GOT3 (cell line): ENCODE measurements around the gene FEZF1.

Source experiments
- DNase-seq: peaks from one replicate; lab custom pipeline; 2025; ENCODE audit warnings: mixed read lengths; lab: John Stamatoyannopoulos, UW

The FEZF1 gene

GRCh38 chr7:122268101-122268500 is 36.4 kb downstream of the FEZF1 start:
- no peak for DNase-seq

DNA sequence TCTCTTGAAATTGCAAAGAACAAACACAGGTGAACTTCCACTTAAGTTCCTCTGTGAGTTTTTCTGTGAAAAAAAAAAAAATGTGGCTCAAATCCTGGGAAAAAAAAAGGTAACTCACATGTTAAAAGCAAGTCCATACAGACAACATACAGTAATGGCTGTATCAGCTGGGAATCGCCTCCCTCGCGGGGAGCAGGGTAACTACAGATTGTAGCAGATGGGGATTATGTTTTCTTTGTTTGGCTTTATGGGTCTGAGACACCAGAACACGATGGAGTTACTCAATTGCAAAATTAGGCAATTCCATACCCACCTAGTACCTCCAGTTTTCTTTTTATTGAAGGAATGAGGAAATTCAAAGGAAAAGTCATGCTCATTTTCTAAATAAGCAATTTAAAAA is 42.3 kb downstream of the FEZF1 start:
- DNase-seq: no peak

GRCh38 chr7:122261442-122261841 is 43.1 kb downstream of the FEZF1 start:
- no peak for DNase-seq

DNA sequence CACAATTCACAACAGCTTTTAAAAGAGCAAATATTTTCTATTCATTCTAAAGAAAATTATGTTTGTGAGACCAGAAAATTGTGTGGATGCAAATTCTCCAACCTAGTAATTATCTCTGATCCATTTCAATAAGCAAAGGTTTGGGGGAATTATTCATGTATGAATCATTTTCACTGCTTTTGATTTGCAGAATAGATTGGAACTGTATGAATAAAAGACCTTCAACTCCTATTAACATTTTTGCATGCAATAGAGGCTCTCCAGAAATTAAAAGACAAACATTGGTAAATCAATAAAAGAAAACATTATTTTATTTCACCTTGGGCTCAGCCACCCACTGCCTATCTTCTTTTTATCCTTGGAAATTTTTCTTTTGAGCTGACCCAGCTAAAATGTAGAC is 43.5 kb downstream of the FEZF1 start:
- DNase-seq: no peak

- no peak for DNase-seq
These were observed 44.2 kb downstream of the FEZF1 start for GRCh38 chr7:122260336-122260735.

- DNase-seq: no peak
These were observed 45.6 kb downstream of the FEZF1 start for GRCh38 chr7:122258971-122259370.

DNA sequence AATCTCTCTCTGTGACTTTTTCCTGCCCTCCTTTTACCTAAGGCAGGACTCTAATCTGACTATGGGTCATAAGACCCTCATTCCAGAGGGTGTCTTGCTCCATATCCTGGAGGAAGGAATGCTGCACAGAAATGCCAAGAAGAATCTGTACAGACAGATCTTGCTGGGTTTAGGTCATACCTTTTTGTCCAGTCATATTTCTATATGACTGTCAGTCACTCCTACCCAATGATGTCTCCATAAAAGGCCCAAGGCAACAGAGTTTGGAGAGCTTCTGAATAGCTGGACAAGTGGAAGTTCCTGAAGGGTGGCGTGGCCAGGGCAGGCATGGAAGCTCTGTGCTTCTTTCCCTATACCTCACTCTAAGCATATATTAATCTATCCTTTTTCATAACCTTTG is 47.5 kb downstream of the FEZF1 start:
- no peak for DNase-seq

DNA sequence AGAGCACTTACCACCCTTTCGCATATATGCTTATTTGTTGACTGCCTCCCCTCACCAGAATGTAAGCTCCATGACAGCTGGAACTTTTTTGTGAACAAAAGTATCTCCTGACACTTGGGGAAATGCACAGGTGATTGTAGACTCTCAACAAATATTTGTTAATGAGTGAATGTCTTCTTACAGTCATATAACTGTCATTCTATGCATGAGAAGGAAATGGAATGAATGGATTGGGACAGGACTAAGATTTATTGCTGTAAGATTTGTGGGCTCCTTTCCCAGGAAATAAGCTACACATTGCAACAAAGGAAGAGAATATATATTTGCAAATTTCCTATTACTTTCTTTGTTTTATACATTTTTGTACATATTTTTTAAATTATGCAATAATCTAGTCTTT is 48.5 kb downstream of the FEZF1 start:
- DNase-seq: no peak

DNA sequence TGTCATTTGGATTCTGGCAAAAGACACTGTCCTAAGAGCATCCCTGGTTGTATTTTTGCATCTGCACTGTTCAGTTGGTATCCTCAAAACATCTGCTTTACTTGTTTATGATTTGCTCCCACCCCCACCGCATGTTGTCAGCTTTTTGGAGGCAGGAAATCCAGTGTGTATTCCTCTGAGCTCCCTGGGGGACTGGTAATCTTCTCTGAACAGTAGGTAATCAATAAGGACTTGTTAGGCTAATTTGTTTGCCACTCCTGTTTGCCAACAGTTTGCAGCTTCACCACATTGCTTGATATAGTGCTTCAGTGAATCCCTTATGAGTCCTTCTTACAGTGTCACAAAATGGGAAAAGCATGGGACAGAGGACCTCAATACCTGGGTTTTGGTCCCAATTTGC is 49.1 kb downstream of the FEZF1 start:
- no peak for DNase-seq
